ENCODE measurements around the gene RNF111.

RNF111 gene

GRCh38 chr15:59069430-59069829 lies 82.0 kb downstream of the RNF111 start:
- no peak overlapping the region for H3K4me3 ChIP-seq (ENCODE audit: low read length)
- no peak for TF ChIP-seq CTCF (conservative IDR thresholded peaks at IDR 0.05; ENCODE audit: low read length)
- no peak for DNase-seq (ENCODE audit: low read depth)

GRCh38 chr15:59074607-59075006 lies 87.1 kb downstream of the RNF111 start:
- no peak for DNase-seq (ENCODE audit: low read depth)
- H3K4me3 ChIP-seq (ENCODE audit: low read length) = no peak overlapping the region
- no peak for TF ChIP-seq CTCF (conservative IDR thresholded peaks at IDR 0.05; ENCODE audit: low read length)

- DNase-seq (ENCODE audit: low read depth) = no peak
- H3K4me3 ChIP-seq (ENCODE audit: low read length) = no peak overlapping the region
- TF ChIP-seq CTCF (conservative IDR thresholded peaks at IDR 0.05; ENCODE audit: low read length) = no peak
Measured at GRCh38 chr15:59087731-59088130, 100.3 kb downstream of the RNF111 start.

GRCh38 chr15:59094077-59094476 lies 106.6 kb downstream of the RNF111 start:
- DNase-seq (ENCODE audit: low read depth) = no peak
- no peak for TF ChIP-seq CTCF (conservative IDR thresholded peaks at IDR 0.05; ENCODE audit: low read length)

GRCh38 chr15:59096429-59096828 lies 109.0 kb downstream of the RNF111 start:
- no peak for DNase-seq (ENCODE audit: low read depth)
- no peak overlapping the region for H3K4me3 ChIP-seq (ENCODE audit: low read length)
- TF ChIP-seq CTCF (conservative IDR thresholded peaks at IDR 0.05; ENCODE audit: low read length) = no peak

More at GRCh38 chr15:59094077-59094476, 106.6 kb downstream of the RNF111 start:
- no peak overlapping the region for H3K4me3 ChIP-seq (ENCODE audit: low read length)

- DNase-seq (ENCODE audit: low read depth) = no peak
Measured at GRCh38 chr15:59099162-59099685, 111.8 kb downstream of the RNF111 start.

More at GRCh38 chr15:59099162-59099685, 111.8 kb downstream of the RNF111 start:
- H3K4me3 ChIP-seq (ENCODE audit: low read length) = no peak overlapping the region
- TF ChIP-seq CTCF (conservative IDR thresholded peaks at IDR 0.05; ENCODE audit: low read length) = no peak
